RWPE2 (cell line): ENCODE measurements around the gene ADM5.

Experiments
- ATAC-seq: fragments of 200-7000 bp; cut with Tn5 transposase; 3 replicates; pipeline ENCODE4 v1.9.1; 2021; ENCODE audit warnings: low read depth
- DNase-seq: peaks from one replicate; pipeline ENCODE4 v3.0.0-alpha.2; 2020; ENCODE audit warnings: low spot score
- H3K27ac ChIP-seq: fragments of 450-650 bp; 2 replicates; pipeline ENCODE4 v1.5.1; 2017; ENCODE audit warnings: mild to moderate bottlenecking; ENCODE audit not compliant: poor library complexity, severe bottlenecking
- H3K27me3 ChIP-seq: fragments of 250-450 bp; sonication (Bioruptor Pico); 2 replicates; pipeline ENCODE4 v1.5.1; 2021; ENCODE audit warnings: mild to moderate bottlenecking, moderate library complexity; ENCODE audit not compliant: insufficient read depth, poor library complexity, severe bottlenecking
- H3K36me3 ChIP-seq: fragments of 250-450 bp; sonication (Bioruptor Pico); 2 replicates; pipeline ENCODE4 v1.5.1; 2020; ENCODE audit warnings: low read depth, mild to moderate bottlenecking, moderate library complexity
- H3K4me1 ChIP-seq: fragments of 250-450 bp; sonication (Bioruptor Pico); 2 replicates; pipeline ENCODE4 v1.5.1; 2021; ENCODE audit warnings: mild to moderate bottlenecking, moderate library complexity; ENCODE audit not compliant: insufficient read depth, poor library complexity, severe bottlenecking
- H3K4me3 ChIP-seq: fragments of 250-450 bp; sonication (Bioruptor Pico); 2 replicates; pipeline ENCODE4 v1.5.1; 2021; ENCODE audit warnings: mild to moderate bottlenecking, moderate library complexity; ENCODE audit not compliant: severe bottlenecking
- H3K9me3 ChIP-seq: fragments of 250-450 bp; sonication (Bioruptor Pico); 2 replicates; pipeline ENCODE4 v1.5.1; 2021; ENCODE audit warnings: mild to moderate bottlenecking, moderate library complexity; ENCODE audit not compliant: severe bottlenecking
- TF ChIP-seq, protein P1 (sequence below): fragments of 450-650 bp; IDR thresholded peaks from one replicate; pipeline ENCODE4 v1.5.1; 2017; ENCODE audit warnings: mild to moderate bottlenecking, moderate library complexity; ENCODE audit not compliant: poor library complexity, severe bottlenecking

Gene ADM5

GRCh38 chr19:49690079-49690655 lies 773 bp downstream of the ADM5 start:
- Histone ChIP-seq H3K4me1 (no peaks in the 10 kb centered on the region), H3K36me3 (peaks cover 13% of the 10 kb centered on the region), H3K27ac (peak overlapping the region; percentile 29), H3K4me3 (peak overlapping the region; percentile 40), H3K27me3 (no peaks in the 10 kb centered on the region), H3K9me3 (no peaks in the 10 kb centered on the region)
- ATAC-seq (peak; percentile 4; the same call in 2 of the 3 replicates), DNase-seq (no peak)
- TF ChIP-seq, protein P1, sequence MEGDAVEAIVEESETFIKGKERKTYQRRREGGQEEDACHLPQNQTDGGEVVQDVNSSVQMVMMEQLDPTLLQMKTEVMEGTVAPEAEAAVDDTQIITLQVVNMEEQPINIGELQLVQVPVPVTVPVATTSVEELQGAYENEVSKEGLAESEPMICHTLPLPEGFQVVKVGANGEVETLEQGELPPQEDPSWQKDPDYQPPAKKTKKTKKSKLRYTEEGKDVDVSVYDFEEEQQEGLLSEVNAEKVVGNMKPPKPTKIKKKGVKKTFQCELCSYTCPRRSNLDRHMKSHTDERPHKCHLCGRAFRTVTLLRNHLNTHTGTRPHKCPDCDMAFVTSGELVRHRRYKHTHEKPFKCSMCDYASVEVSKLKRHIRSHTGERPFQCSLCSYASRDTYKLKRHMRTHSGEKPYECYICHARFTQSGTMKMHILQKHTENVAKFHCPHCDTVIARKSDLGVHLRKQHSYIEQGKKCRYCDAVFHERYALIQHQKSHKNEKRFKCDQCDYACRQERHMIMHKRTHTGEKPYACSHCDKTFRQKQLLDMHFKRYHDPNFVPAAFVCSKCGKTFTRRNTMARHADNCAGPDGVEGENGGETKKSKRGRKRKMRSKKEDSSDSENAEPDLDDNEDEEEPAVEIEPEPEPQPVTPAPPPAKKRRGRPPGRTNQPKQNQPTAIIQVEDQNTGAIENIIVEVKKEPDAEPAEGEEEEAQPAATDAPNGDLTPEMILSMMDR = peak; percentile 33

DNA sequence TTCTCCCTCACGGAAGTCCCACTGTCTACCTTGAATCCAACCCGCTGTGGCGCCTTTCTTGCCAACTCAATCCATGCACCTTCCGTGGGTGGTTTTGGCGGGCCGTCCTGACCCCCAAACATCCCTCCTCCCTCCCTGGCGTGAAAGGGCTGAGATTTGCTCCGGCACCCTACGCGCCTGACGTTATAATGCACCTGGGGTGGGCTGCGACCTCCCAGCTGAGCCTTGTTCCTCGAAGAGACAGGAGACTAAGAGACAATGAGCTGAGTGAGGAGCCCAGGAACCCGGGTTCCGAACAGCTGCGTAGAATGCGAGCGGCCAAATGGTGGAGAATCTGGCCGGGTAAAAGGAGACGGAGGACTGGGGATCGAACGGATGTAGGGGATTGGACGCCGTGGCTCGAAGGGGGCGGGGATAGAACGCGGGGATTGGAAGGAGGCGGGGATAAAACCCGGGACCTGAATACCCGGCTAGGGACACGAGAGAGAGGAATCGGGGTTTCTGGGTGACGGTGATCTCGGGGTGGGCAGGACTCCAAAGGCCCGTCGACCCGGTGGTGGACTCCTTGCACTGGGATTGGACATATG lies 1.4 kb downstream of the ADM5 start, which contains the start of gene CPT1C:
CPT1C (plus strand) TSS at position 461 of the 587 bp plus-strand sequence. CDS start 1,137 bp downstream, outside the sequence.
- peak within 1 kb of the TSS; percentile 29 for H3K27ac ChIP-seq
- H3K4me3 ChIP-seq = peak within 1 kb of the TSS; percentile 40
- DNase-seq = peak; percentile 85

GRCh38 chr19:49691243-49692146 lies 2.1 kb downstream of the ADM5 start:
- Histone ChIP-seq H3K27me3 (no peaks in the 10 kb centered on the region), H3K9me3 (no peaks in the 10 kb centered on the region), H3K4me3 (peak overlapping the region; percentile 40), H3K36me3 (peaks cover 7% of the 10 kb centered on the region; the same call in 1 of the 2 replicates), H3K4me1 (no peaks in the 10 kb centered on the region), H3K27ac (peak overlapping the region; percentile 29)
- ATAC-seq (peak; percentile 42), DNase-seq (peak; percentile 76)
- TF ChIP-seq, protein P1 = no peak

More for the DNA sequence above, 1.4 kb downstream of the ADM5 start, which contains the start of gene CPT1C:
- no peaks in the 10 kb centered on the region for H3K9me3 ChIP-seq
- no peaks in the 10 kb centered on the region for H3K27me3 ChIP-seq
- TF ChIP-seq, protein P1 = no peak
- H3K4me1 ChIP-seq = no peaks in the 10 kb centered on the region
- peaks cover 13% of the 10 kb centered on the region for H3K36me3 ChIP-seq
- ATAC-seq = peak; percentile 77

- Histone ChIP-seq H3K4me1 (no peaks in the 10 kb centered on the region), H3K4me3 (no peak overlapping the region)
Observed at GRCh38 chr19:49692147-49692506, 2.7 kb downstream of the ADM5 start.

More at GRCh38 chr19:49692147-49692506, 2.7 kb downstream of the ADM5 start:
- no peaks in the 10 kb centered on the region for H3K27me3 ChIP-seq
- H3K36me3 ChIP-seq = peaks cover 7% of the 10 kb centered on the region; the same call in 1 of the 2 replicates
- DNase-seq (no peak), ATAC-seq (no peak)
- H3K9me3 ChIP-seq = no peaks in the 10 kb centered on the region
- H3K27ac ChIP-seq = no peak overlapping the region
- TF ChIP-seq, protein P1 = no peak
